ENCODE data around the gene NR4A1. TPM values are rescaled to one million over a fixed set of nuclear protein-coding genes. Genes with fewer than 3 reads are reported as not detected.

NR4A1 gene
- total and polyA plus RNA-seq, 2 of the 13 experiments (the other 11 are each of a cell fraction or from before 2014, with no cell fraction given) = 5.7 to 15.2 TPM

DNA sequence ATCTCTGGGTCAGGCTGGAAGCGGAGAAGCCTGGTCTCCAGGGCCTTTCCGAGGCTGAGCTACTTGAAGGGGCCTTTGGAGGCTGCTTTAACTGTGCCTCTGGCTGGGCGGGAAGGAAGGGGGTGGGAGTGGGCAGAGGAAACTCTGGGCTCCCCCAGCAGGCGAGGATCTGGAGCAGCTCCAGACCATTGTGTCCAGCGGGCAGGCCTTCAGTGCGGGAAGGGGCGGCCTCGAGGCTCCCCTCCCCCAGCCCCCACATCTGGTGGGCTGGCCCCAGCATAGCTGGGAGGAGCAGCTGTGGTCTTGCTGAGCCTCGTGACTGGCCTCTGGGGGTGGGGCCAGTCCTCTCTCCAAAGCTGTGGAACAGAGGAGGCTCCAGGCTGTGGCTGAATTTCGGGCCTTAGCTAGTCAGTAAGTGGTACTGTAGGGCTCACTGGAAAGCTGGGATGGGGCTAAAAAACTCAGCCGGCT, 41.1 kb upstream of the NR4A1 start:
- H2AFZ ChIP-seq (ENCODE audit: low read length) = no peak overlapping the region
- FAIRE-seq (peak; percentile 61), ATAC-seq (peak; percentile 84), DNase-seq (ENCODE audit: low spot score) (peak; percentile 72)
- peak overlapping the region; percentile 62 for H3K27ac ChIP-seq (ENCODE audit: extremely low read length, insufficient read depth, low read length)
- no peaks in the 10 kb centered on the region for H4K20me1 ChIP-seq (ENCODE audit: insufficient read depth, low read length)
- ChIA-PET CTCF (ENCODE audit: low intra/inter-chr PET ratio, low total read pairs) (interaction anchor here (0.7 kb wide), 1 partner anchor 11 kb away, joined by 3 read pairs; no protein-coding TSS in a partner anchor), POLR2A (interaction anchor here (0.7 to 3.2 kb wide), 8 partner anchors 9 to 73 kb away, joined by 3 to 45 read pairs (median 8); partner anchors contain the start of gene NR4A1)
- no TSS peak for BruUV-seq (replicated peaks)
- H3K9ac ChIP-seq (ENCODE audit: insufficient read depth, low read depth, low read length) = peak overlapping the region; percentile 66
- intact Hi-C loops (cut with micrococcal nuclease; ENCODE audit: unreplicated experiment) (no loop called here), in situ Hi-C loops (cut with HindIII; ENCODE audit: extremely low pct_ligation_motif_present, low pct_unique_long_range_greater_than_20kb) (no loop called here)
- peak overlapping the region; percentile 86 for H3K4me2 ChIP-seq (ENCODE audit: low read depth, low read length)
- WGBS (ENCODE audit: low lambda C conversion rate) = 42% methylated on average over 2 of the region's 11 CpGs
- peak overlapping the region; percentile 19 to 64 (median 50); a peak in 5 of 6 replicates for H3K4me3 ChIP-seq (replicated peaks in 1 of 3; ENCODE audit: insufficient read depth in 1 of 3, low read depth in 2 of 3, low read length in 3 of 3)
- peaks cover 49% of the 10 kb centered on the region for H3K4me1 ChIP-seq (ENCODE audit: insufficient read depth, low read length)
- no peaks in the 10 kb centered on the region for H3K79me2 ChIP-seq (ENCODE audit: insufficient read depth, low read length)
- 0 out of 5 replicates have a peak, but pooled peaks cover 0 to 1% of the 10 kb centered on the region in 2 experiments for H3K27me3 ChIP-seq (ENCODE audit: control insufficient read depth in 1 of 2, insufficient read depth in 2 of 2, low read length in 2 of 2)
- H3K9me3 ChIP-seq (ENCODE audit: low read length) = no peaks in the 10 kb centered on the region
- H3K36me3 ChIP-seq (replicated peaks in 1 of 2; ENCODE audit: control insufficient read depth in 1 of 2, insufficient read depth in 2 of 2, low read length in 2 of 2) = peaks cover 4 to 6% of the 10 kb centered on the region in 2 experiments; a peak in 2 of 5 replicates
- TF ChIP-seq KLF9 (CRISPR knock-in tag; IDR thresholded peaks at IDR 0.05; ENCODE audit: low read depth) (no peak), ZNF337 (CRISPR knock-in tag; IDR thresholded peaks at IDR 0.05; ENCODE audit: borderline replicate concordance, low read depth) (no peak), FOXA3 (CRISPR knock-in tag; IDR thresholded peaks at IDR 0.05) (no peak), FOXO1 (CRISPR knock-in tag; IDR thresholded peaks at IDR 0.05) (no peak), ZNF468 (CRISPR knock-in tag; IDR thresholded peaks at IDR 0.05) (no peak), MBD4 (IDR thresholded peaks at IDR 0.05; ENCODE audit: borderline replicate concordance, low read length) (no peak), ZNF264 (CRISPR knock-in tag; IDR thresholded peaks at IDR 0.05) (no peak), PRMT3 (CRISPR knock-in tag; IDR thresholded peaks at IDR 0.05; ENCODE audit: borderline replicate concordance, low read depth) (no peak), ZMYM4 (CRISPR knock-in tag; IDR thresholded peaks at IDR 0.05) (no peak), ZBTB38 (CRISPR knock-in tag; IDR thresholded peaks at IDR 0.05) (no peak), ZNF34 (CRISPR knock-in tag; IDR thresholded peaks at IDR 0.05; ENCODE audit: borderline replicate concordance) (no peak), NFRKB (IDR thresholded peaks at IDR 0.05) (no peak), ZFP37 (CRISPR knock-in tag; IDR thresholded peaks at IDR 0.05; ENCODE audit: borderline replicate concordance) (no peak), ZNF20 (CRISPR knock-in tag; IDR thresholded peaks at IDR 0.05) (no peak)
- TF ChIP-seq, protein P1, sequence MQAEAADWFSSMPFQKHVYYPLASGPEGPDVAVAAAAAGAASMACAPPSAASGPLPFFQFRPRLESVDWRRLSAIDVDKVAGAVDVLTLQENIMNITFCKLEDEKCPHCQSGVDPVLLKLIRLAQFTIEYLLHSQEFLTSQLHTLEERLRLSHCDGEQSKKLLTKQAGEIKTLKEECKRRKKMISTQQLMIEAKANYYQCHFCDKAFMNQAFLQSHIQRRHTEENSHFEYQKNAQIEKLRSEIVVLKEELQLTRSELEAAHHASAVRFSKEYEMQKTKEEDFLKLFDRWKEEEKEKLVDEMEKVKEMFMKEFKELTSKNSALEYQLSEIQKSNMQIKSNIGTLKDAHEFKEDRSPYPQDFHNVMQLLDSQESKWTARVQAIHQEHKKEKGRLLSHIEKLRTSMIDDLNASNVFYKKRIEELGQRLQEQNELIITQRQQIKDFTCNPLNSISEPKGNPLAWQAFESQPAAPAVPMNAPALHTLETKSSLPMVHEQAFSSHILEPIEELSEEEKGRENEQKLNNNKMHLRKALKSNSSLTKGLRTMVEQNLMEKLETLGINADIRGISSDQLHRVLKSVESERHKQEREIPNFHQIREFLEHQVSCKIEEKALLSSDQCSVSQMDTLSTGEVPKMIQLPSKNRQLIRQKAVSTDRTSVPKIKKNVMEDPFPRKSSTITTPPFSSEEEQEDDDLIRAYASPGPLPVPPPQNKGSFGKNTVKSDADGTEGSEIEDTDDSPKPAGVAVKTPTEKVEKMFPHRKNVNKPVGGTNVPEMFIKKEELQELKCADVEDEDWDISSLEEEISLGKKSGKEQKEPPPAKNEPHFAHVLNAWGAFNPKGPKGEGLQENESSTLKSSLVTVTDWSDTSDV (CRISPR knock-in tag; IDR thresholded peaks at IDR 0.05) = no peak
- TF ChIP-seq, protein P2, sequence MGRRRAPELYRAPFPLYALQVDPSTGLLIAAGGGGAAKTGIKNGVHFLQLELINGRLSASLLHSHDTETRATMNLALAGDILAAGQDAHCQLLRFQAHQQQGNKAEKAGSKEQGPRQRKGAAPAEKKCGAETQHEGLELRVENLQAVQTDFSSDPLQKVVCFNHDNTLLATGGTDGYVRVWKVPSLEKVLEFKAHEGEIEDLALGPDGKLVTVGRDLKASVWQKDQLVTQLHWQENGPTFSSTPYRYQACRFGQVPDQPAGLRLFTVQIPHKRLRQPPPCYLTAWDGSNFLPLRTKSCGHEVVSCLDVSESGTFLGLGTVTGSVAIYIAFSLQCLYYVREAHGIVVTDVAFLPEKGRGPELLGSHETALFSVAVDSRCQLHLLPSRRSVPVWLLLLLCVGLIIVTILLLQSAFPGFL (CRISPR knock-in tag; IDR thresholded peaks at IDR 0.05) = no peak
- TF ChIP-seq, protein P3, sequence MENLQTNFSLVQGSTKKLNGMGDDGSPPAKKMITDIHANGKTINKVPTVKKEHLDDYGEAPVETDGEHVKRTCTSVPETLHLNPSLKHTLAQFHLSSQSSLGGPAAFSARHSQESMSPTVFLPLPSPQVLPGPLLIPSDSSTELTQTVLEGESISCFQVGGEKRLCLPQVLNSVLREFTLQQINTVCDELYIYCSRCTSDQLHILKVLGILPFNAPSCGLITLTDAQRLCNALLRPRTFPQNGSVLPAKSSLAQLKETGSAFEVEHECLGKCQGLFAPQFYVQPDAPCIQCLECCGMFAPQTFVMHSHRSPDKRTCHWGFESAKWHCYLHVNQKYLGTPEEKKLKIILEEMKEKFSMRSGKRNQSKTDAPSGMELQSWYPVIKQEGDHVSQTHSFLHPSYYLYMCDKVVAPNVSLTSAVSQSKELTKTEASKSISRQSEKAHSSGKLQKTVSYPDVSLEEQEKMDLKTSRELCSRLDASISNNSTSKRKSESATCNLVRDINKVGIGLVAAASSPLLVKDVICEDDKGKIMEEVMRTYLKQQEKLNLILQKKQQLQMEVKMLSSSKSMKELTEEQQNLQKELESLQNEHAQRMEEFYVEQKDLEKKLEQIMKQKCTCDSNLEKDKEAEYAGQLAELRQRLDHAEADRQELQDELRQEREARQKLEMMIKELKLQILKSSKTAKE (CRISPR knock-in tag; IDR thresholded peaks at IDR 0.05; ENCODE audit: borderline replicate concordance) = no peak
- TF ChIP-seq, protein P4, sequence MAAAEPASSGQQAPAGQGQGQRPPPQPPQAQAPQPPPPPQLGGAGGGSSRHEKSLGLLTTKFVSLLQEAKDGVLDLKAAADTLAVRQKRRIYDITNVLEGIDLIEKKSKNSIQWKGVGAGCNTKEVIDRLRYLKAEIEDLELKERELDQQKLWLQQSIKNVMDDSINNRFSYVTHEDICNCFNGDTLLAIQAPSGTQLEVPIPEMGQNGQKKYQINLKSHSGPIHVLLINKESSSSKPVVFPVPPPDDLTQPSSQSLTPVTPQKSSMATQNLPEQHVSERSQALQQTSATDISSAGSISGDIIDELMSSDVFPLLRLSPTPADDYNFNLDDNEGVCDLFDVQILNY (CRISPR knock-in tag; conservative IDR thresholded peaks at IDR 0.05) = no peak

All from HepG2 (cell line).